ENCODE results near the gene LRRC8E.

DNA sequence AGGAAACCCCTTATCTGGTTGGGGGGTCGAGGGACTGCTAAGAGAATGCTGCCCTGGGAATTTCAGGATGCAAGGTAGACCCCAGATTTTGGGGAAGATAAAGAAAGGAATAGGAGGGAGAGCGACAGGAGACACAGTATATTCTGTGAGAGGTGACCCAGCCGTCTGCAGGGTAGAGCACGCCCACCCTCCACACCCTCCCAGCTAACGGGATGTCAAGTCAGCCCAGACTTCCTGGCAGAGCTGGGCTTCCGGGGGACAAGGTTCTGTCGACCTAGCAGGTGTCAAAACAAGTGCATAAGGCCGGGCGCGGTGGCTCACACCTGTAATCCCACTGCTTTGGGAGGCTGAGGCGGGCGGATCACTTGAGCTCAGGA, 13.4 kb upstream of the LRRC8E start:
- no peak for TF ChIP-seq YY1 (IDR thresholded peaks at IDR 0.05; ENCODE audit: low read depth, low read length)
- TF ChIP-seq POU5F1 (IDR thresholded peaks at IDR 0.05; ENCODE audit: low read depth, low read length): no peak
- no peak for TF ChIP-seq CHD1 (IDR thresholded peaks at IDR 0.05; ENCODE audit: low read depth, low read length)
- TF ChIP-seq, protein P1, sequence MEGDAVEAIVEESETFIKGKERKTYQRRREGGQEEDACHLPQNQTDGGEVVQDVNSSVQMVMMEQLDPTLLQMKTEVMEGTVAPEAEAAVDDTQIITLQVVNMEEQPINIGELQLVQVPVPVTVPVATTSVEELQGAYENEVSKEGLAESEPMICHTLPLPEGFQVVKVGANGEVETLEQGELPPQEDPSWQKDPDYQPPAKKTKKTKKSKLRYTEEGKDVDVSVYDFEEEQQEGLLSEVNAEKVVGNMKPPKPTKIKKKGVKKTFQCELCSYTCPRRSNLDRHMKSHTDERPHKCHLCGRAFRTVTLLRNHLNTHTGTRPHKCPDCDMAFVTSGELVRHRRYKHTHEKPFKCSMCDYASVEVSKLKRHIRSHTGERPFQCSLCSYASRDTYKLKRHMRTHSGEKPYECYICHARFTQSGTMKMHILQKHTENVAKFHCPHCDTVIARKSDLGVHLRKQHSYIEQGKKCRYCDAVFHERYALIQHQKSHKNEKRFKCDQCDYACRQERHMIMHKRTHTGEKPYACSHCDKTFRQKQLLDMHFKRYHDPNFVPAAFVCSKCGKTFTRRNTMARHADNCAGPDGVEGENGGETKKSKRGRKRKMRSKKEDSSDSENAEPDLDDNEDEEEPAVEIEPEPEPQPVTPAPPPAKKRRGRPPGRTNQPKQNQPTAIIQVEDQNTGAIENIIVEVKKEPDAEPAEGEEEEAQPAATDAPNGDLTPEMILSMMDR (IDR thresholded peaks at IDR 0.05; ENCODE audit: control extremely low read depth in 1 of 3, insufficient read depth in 1 of 3, low read depth in 1 of 3, low read length in 3 of 3): no peak
- TF ChIP-seq KDM1A (IDR thresholded peaks at IDR 0.05; ENCODE audit: borderline replicate concordance, low read length): no peak
- no peak for TF ChIP-seq GABPA (IDR thresholded peaks at IDR 0.05; ENCODE audit: borderline replicate concordance, insufficient read depth, low read length)
- TF ChIP-seq TAF1 (IDR thresholded peaks at IDR 0.05; ENCODE audit: low read depth, low read length): no peak
- TF ChIP-seq EP300 (IDR thresholded peaks at IDR 0.05; ENCODE audit: borderline replicate concordance in 1 of 2, low read depth in 2 of 2, low read length in 2 of 2): no peak

All from H1 (cell line).